Activated CD4-positive, alpha-beta T cell treated with anti-CD3 and anti-CD28 coated beads, Interleukin-2, amount 10 ng/mL, durations not matched to agents 24 days and 14 days (primary cell): ENCODE measurements around the gene RCL1. TPM values are rescaled to one million over a fixed set of nuclear protein-coding genes. Genes with fewer than 3 reads are reported as not detected.
A peak's percentile ranks its signal among the peaks of the same experiment; 100 is the strongest.

Experiments
- DNase-seq: peaks from one replicate; pipeline ENCODE4 v3.0.0; 2022
- H3K27ac Mint-ChIP-seq: one replicate; pipeline ENCODE4 v1.8.0; 2022; ENCODE audit warnings: mild to moderate bottlenecking, mixed read lengths
- H3K27me3 Mint-ChIP-seq: one replicate; pipeline ENCODE4 v1.8.0; 2022; ENCODE audit warnings: mixed read lengths
- H3K36me3 Mint-ChIP-seq: one replicate; pipeline ENCODE4 v1.8.0; 2022; ENCODE audit warnings: low read depth, mild to moderate bottlenecking, mixed read lengths
- H3K4me1 Mint-ChIP-seq: one replicate; pipeline ENCODE4 v1.8.0; 2021; ENCODE audit warnings: mixed read lengths
- H3K4me3 Mint-ChIP-seq: one replicate; pipeline ENCODE4 v1.8.0; 2022; ENCODE audit warnings: mild to moderate bottlenecking, moderate library complexity, mixed read lengths
- H3K9me3 Mint-ChIP-seq: one replicate; pipeline ENCODE4 v1.8.0; 2021; ENCODE audit warnings: mixed read lengths
- intact Hi-C: fragments of 100-400 bp; cut with micrococcal nuclease; formaldehyde crosslinking; loops from one replicate; pipeline ENCODE4 v1.15.1; 2023
- total RNA-seq: library from RNA; stranded (reverse); gene quantifications from 2 replicates; pipeline ENCODE4 v1.2.3, GENCODE V29; 2022

The RCL1 gene
- total RNA-seq, 1 donor from 2014 or later: 44.6 TPM

- no peak overlapping the region for H3K4me3 Mint-ChIP-seq
- no peaks in the 10 kb centered on the region for H3K27me3 Mint-ChIP-seq
- peaks cover 27% of the 10 kb centered on the region for H3K4me1 Mint-ChIP-seq
- no peak overlapping the region for H3K27ac Mint-ChIP-seq
- intact Hi-C loops: no loop called here
- H3K36me3 Mint-ChIP-seq: peaks cover 45% of the 10 kb centered on the region
- DNase-seq: no peak
- no peaks in the 10 kb centered on the region for H3K9me3 Mint-ChIP-seq
Measured at GRCh38 chr9:4852419-4852818, 59.7 kb downstream of the RCL1 start.

- Mint-ChIP-seq H3K4me1 (peaks cover 28% of the 10 kb centered on the region), H3K36me3 (peaks cover 60% of the 10 kb centered on the region), H3K4me3 (no peak overlapping the region), H3K9me3 (no peaks in the 10 kb centered on the region), H3K27ac (peak overlapping the region; percentile 5), H3K27me3 (no peaks in the 10 kb centered on the region)
- intact Hi-C loops: no loop called here
- DNase-seq: no peak
Measured at GRCh38 chr9:4854265-4854590, 61.5 kb downstream of the RCL1 start.

- Mint-ChIP-seq H3K27me3 (no peaks in the 10 kb centered on the region), H3K4me1 (peaks cover 23% of the 10 kb centered on the region), H3K36me3 (peaks cover 65% of the 10 kb centered on the region), H3K9me3 (no peaks in the 10 kb centered on the region), H3K4me3 (no peak overlapping the region), H3K27ac (no peak overlapping the region)
- DNase-seq: no peak
- intact Hi-C loops: no loop called here
Measured at GRCh38 chr9:4855841-4856240, 63.1 kb downstream of the RCL1 start.

GRCh38 chr9:4857163-4857810 is 64.5 kb downstream of the RCL1 start:
- Mint-ChIP-seq H3K27me3 (no peaks in the 10 kb centered on the region), H3K4me3 (peak overlapping the region; percentile 5), H3K36me3 (peaks cover 62% of the 10 kb centered on the region), H3K27ac (peak overlapping the region; percentile 39), H3K9me3 (no peaks in the 10 kb centered on the region), H3K4me1 (peaks cover 18% of the 10 kb centered on the region)
- intact Hi-C loops: loop anchor here (1.0 kb wide), 1 partner anchor 8 kb away; no protein-coding TSS in a partner anchor
- no peak for DNase-seq

GRCh38 chr9:4859035-4859434 is 66.3 kb downstream of the RCL1 start:
- Mint-ChIP-seq H3K36me3 (peaks cover 61% of the 10 kb centered on the region), H3K27ac (no peak overlapping the region), H3K27me3 (no peaks in the 10 kb centered on the region), H3K9me3 (no peaks in the 10 kb centered on the region), H3K4me3 (no peak overlapping the region), H3K4me1 (peaks cover 26% of the 10 kb centered on the region)
- intact Hi-C loops: no loop called here
- no peak for DNase-seq

GRCh38 chr9:4860383-4860782 is 67.6 kb downstream of the RCL1 start:
- Mint-ChIP-seq H3K4me3 (no peak overlapping the region), H3K36me3 (peaks cover 59% of the 10 kb centered on the region), H3K27me3 (no peaks in the 10 kb centered on the region), H3K4me1 (peaks cover 25% of the 10 kb centered on the region), H3K9me3 (no peaks in the 10 kb centered on the region), H3K27ac (no peak overlapping the region)
- no peak for DNase-seq
- intact Hi-C loops: no loop called here

- no peak for DNase-seq
Measured at GRCh38 chr9:4861145-4861544, 68.4 kb downstream of the RCL1 start.

GRCh38 chr9:4861736-4862451 is 69.2 kb downstream of the RCL1 start:
- intact Hi-C loops: no loop called here
- no peak overlapping the region for H3K27ac Mint-ChIP-seq
- no peaks in the 10 kb centered on the region for H3K27me3 Mint-ChIP-seq
- H3K4me3 Mint-ChIP-seq: no peak overlapping the region
- no peaks in the 10 kb centered on the region for H3K9me3 Mint-ChIP-seq
- H3K4me1 Mint-ChIP-seq: peaks cover 30% of the 10 kb centered on the region
- no peak for DNase-seq
- H3K36me3 Mint-ChIP-seq: peaks cover 61% of the 10 kb centered on the region

More at GRCh38 chr9:4861145-4861544, 68.4 kb downstream of the RCL1 start:
- peaks cover 26% of the 10 kb centered on the region for H3K4me1 Mint-ChIP-seq
- H3K4me3 Mint-ChIP-seq: no peak overlapping the region
- no peaks in the 10 kb centered on the region for H3K9me3 Mint-ChIP-seq
- intact Hi-C loops: no loop called here
- H3K27me3 Mint-ChIP-seq: no peaks in the 10 kb centered on the region
- H3K27ac Mint-ChIP-seq: no peak overlapping the region
- H3K36me3 Mint-ChIP-seq: peaks cover 61% of the 10 kb centered on the region

GRCh38 chr9:4862506-4863250 is 69.9 kb downstream of the RCL1 start:
- intact Hi-C loops: no loop called here
- no peaks in the 10 kb centered on the region for H3K27me3 Mint-ChIP-seq
- H3K4me1 Mint-ChIP-seq: peaks cover 31% of the 10 kb centered on the region
- no peak overlapping the region for H3K27ac Mint-ChIP-seq
- H3K4me3 Mint-ChIP-seq: no peak overlapping the region
- no peak for DNase-seq
- no peaks in the 10 kb centered on the region for H3K9me3 Mint-ChIP-seq
- peaks cover 57% of the 10 kb centered on the region for H3K36me3 Mint-ChIP-seq

- H3K27ac Mint-ChIP-seq: no peak overlapping the region
- no peak overlapping the region for H3K4me3 Mint-ChIP-seq
- H3K27me3 Mint-ChIP-seq: no peaks in the 10 kb centered on the region
- peaks cover 32% of the 10 kb centered on the region for H3K4me1 Mint-ChIP-seq
- DNase-seq: no peak
- intact Hi-C loops: no loop called here
- H3K9me3 Mint-ChIP-seq: no peaks in the 10 kb centered on the region
- peaks cover 48% of the 10 kb centered on the region for H3K36me3 Mint-ChIP-seq
Measured at GRCh38 chr9:4864234-4864661, 71.5 kb downstream of the RCL1 start.

GRCh38 chr9:4864698-4865097 is 72.0 kb downstream of the RCL1 start:
- Mint-ChIP-seq H3K4me1 (peaks cover 32% of the 10 kb centered on the region), H3K36me3 (peaks cover 46% of the 10 kb centered on the region), H3K27ac (no peak overlapping the region), H3K9me3 (no peaks in the 10 kb centered on the region), H3K4me3 (no peak overlapping the region), H3K27me3 (no peaks in the 10 kb centered on the region)
- DNase-seq: no peak
- intact Hi-C loops: loop anchor here (1.0 kb wide), 1 partner anchor 7 kb away; no protein-coding TSS in a partner anchor

- Mint-ChIP-seq H3K27me3 (no peaks in the 10 kb centered on the region), H3K9me3 (no peaks in the 10 kb centered on the region), H3K27ac (peak overlapping the region; percentile 61), H3K4me1 (peaks cover 32% of the 10 kb centered on the region), H3K36me3 (peaks cover 38% of the 10 kb centered on the region), H3K4me3 (no peak overlapping the region)
- intact Hi-C loops: loop anchor here (1.0 to 2.0 kb wide), 6 partner anchors 8 to 123 kb away; partner anchors contain the start of gene RCL1
- peak; percentile 62 for DNase-seq
Measured at GRCh38 chr9:4865681-4866080, 72.9 kb downstream of the RCL1 start.

GRCh38 chr9:4866239-4866969 is 73.7 kb downstream of the RCL1 start:
- peak overlapping the region; percentile 81 for H3K27ac Mint-ChIP-seq
- H3K4me3 Mint-ChIP-seq: peak overlapping the region; percentile 35
- no peaks in the 10 kb centered on the region for H3K27me3 Mint-ChIP-seq
- peak; percentile 67 for DNase-seq
- peaks cover 32% of the 10 kb centered on the region for H3K4me1 Mint-ChIP-seq
- intact Hi-C loops: loop anchor here (1.0 to 2.0 kb wide), 5 partner anchors 33 to 122 kb away; partner anchors contain the start of gene RCL1
- peaks cover 33% of the 10 kb centered on the region for H3K36me3 Mint-ChIP-seq
- no peaks in the 10 kb centered on the region for H3K9me3 Mint-ChIP-seq
